DMS153 treated with DMSO at 0.1 percent for 48 hours (cell line): Measurements from ENCODE around the gene GDPGP1.

ENCODE experiments used
- DNase-seq: peaks from one replicate; lab custom pipeline; 2025; ENCODE audit not compliant: unreplicated experiment; lab: John Stamatoyannopoulos, UW

Gene GDPGP1

DNA sequence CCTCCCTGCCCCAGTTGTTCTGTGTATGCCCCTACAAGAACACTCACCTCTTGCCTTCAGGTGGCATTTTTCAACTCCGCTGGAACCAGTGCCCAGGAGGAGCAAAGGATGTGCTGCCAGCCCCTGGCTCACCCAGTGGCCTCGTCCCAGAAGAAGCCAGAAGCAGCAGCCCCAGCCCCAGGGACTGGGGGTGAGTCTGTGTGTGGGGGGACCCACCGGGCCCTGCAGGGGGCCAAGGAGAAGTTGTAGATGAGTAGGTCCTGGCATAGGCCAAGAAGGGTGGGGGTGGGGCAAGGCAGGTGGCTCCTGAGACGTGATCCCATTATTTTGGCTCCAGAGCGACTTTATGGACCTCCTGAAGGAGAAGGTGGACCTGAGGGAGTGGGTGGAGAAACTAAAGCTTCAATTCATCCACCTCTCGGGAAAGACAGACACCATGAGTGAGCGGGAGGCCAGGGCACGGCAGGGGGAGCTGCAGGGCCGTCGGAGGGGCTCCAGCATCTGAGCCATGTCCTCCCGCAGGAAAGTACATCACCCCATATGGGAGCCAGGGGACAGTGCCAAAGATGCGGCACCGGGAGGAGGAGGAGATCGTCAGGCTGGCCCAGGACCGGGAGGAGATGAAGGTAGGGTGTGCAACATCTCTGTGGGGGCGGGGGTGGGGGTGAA lies 60.7 kb downstream of the GDPGP1 start:
- no peak for DNase-seq

DNA sequence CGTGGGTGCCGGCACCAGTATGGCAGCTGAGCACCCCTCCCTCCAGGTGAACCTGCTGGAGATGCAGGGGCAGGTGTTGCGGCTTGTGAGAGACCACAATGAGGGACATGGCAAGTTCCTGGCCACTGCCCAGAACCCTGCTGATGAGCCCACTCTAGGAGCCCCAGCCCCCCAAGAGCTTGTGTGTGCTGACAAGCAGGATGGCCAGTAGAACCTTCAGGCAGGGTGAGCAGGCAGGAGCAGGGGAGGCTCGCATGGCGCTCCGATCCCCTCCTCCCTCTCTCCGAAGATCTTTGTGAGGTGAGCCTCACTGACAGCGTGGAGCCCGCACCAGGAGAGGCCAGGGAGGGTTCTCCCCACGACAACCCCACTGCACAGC lies 61.2 kb downstream of the GDPGP1 start:
- no peak for DNase-seq
